COLO829 (cell line): Measurements from ENCODE around the gene PLOD2.

Experiments used
- DNase-seq: peaks from one replicate; pipeline ENCODE4 v3.0.0; 2012; ENCODE audit warnings: low spot score

PLOD2 gene

DNA sequence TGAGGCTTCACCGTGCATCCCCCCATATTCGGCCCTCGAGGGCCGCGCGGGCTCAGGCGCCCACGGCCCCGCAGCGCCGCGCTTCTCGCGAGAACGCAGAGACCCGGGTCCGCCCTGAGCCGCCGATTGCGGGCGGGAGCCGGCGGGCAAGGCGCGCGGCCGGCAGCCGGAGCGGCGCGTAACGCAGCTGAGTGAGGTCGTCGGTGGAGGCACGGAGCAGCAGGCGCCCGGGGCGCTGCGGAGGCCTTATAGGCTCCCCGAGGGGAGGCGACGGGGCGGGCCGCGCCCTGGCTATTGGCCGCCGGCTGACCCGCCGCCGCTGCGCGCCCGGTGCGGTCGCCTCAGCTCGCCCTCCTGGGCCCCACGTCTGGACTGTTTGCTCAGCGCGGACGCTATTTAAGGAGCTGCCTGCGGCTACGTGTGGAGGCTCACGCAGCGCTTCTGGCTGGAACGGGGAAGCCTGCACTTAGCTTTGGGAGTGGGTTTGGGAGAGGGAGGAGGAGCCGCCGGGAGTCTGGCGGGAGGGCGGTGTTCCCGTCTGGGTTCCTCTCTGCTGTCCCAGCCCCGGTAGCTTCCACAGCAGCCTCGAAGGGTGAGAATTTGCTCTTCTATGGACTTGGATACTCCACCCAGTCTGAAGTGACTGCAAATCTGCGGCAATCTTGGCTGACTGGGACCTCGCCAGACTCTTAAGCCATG lies at the start of gene PLOD2:
TSS of gene PLOD2 (minus strand) at position 221 of the 699 bp plus-strand sequence. CDS start at position 26, 195 bp downstream.
- DNase-seq: peak; percentile 54

DNA sequence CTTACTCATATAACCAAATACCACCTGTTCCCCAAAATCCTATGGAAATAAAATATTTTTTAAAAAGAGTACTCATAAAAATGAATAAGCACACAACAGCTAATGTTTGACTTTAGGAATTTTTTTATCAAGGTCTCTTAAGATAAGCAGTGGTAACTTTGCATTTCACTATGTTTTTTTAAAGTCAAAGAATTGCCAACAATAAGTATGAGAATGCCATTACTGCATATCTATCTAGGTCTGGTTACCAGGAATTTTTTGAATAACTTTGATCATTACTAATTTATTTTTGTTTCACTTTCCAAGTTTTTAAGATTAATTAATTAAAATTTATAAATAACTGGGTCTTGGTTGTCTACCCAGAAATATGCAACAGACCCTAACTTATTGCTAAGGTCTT lies 48.4 kb upstream of the PLOD2 start:
- DNase-seq: no peak

DNA sequence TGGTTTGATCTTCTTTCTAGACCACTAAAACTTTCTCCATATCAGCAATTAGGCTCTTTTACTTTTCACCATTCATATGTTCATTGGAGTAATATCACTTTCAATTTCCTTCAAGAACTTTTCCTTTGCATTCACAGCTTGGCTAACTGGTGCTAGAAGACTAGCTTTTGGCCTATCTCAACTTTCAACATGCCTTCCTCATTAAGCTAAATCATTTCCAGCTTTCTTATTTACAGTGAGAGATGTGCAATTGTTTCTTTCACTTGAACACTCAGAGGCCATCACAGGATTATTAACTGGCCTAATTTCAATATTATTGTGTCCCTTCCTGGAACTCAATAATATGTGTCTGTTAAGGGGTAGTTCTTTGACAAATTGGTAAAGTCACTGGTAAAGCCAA lies 42.8 kb upstream of the PLOD2 start:
- DNase-seq: no peak

DNA sequence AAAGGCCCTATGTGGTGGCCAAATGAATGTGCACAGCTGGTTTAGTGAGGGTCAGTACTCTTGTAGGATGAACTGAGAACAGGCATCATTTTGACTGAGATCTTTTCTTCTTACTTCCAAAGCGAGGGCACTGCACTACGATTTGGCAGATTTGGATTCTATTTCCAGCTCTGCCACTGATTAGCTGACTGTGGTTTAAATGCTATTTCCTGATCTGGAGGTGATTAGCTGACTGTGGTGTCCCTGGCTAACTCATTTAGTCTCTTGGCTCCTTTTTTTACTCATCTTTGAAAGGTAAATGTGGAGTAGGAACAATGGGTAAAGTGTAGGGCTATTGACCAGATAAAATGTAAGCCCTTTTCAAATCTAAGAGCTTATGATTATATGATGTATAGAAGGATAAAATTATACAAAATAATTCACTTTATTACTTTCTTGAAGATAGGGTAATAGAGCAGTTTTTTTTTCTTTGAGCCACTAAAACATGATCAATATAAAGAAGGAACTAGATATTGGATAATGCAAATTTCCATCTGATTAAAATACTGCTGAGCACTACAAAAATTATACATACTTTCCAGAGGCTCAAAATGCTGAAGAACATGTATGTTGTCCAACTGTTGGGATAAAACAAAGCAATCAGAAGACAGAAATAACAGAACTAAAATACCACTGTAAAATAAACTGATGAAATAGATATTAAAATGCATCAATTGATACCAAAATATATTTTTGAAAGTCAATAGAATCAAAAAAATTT lies 39.7 kb upstream of the PLOD2 start:
- no peak for DNase-seq

DNA sequence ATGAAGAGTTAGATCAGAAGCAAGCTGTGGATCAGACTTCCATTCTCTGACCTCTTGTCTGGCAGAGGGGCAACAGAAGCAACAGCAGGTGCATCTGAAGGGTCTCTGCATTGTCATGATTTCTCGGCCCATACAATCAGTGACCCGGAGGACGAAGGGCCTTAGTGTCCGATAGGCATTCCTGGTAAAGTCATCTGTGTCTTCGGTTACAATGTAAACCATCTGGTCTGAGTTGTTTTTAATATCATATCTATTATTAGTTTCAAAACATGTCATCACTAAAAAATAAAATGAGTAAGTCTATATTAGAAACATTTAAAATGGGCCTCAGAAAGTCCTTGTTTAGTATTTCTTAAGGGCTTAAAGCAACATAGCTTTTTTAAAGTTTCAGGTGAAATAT lies 38.8 kb upstream of the PLOD2 start:
- DNase-seq: no peak

DNA sequence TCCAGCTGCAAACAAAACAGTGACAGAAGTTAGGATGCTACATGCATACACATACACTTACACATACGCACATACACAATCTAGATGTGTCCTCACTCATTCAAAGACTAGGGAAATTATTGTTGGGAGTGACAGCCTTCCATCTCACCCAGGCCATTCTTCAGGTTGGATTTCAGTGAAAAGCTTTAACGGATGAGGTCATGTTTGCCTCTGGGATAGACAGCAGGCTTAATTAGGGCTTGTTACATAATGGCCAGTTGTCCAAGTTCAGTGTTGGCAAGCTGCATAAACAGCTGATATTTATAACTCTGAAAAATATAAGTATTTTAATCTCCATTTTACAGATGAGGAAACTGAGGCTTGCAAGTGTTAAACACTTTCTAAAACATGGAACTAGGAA lies 35.8 kb upstream of the PLOD2 start:
- DNase-seq: no peak

DNA sequence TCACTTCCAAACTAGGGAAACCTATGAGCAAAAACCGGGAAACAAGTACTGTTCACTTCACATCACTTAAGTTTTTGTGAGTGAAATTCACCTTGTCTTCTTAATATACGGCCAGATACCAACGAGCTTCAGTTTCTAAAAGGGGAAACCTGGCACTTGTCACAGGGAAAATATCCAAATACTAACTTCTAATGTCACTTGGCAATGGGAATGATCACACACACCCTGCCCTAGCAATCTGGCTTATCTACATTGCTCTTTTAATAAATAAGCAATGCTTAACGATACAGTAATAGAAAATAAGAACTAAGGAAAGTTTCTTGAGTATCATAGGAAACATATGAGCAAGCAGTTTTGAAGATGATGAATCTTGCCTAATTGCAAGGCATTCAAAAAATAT lies 34.6 kb upstream of the PLOD2 start:
- DNase-seq: no peak

DNA sequence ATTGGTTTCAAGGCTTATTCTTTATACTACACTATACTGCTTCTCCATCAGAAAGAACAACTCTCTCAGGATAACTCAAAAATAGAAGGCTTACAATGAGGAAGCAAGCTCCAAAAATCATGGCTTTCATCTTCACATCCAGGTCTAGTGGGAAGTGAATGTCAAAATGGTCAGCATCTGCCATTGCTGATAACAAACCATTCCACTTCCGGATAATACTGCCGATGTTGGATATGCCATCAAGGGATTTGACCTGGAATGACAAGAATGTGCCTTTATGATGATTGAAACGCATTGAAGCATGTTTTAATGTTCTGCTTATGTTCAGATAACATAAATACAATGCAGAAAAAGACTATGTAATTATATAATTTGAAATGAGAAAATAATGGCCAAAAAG lies 34.0 kb upstream of the PLOD2 start:
- no peak for DNase-seq

DNA sequence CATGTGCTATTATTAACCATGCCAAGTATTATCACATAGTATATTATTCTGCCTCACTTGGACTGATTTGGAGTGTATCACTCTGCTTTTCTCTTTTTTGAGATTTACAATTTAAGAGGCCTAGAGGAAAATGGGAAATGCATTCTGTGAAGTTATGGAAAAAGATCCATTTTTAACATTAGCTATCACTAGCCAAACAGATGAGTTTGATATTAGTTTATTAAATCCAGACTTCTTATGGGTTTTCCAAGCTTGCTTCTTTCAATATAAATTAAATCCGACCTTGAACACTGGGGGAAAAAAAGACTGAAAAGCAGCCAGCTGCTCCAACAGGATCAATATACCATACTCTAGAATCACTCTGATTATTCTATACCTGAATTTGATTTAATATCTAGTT lies 30.1 kb upstream of the PLOD2 start:
- no peak for DNase-seq

DNA sequence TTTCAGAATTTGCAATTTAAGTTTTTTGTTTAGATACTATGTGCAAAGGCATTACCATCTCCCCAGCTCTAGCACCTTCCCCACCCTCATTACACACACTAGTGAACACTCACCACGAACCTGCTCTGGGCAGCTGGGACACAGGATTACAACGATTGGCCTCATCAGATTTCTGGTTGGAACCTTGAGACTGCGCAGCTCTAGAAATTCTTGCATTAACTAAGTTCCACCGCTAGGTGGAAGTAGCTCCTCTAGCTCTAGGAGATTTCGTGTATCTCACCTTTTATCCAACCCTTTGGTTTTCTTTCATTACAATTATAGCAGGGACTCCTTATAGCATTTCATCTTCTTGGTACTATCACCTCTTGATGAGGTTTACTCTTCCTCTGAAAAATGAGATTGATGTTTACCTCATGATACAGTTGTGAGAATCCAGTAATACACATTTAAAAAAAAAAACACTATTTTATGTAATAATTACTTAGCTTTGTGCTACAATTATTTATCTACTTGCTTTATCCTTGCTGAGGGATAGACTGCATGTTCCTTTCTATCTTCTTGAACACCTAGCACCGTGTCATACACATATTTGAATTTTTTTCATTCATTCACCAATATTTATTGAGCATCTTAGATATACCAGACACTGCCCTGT lies 28.7 kb upstream of the PLOD2 start:
- peak; percentile 86 for DNase-seq

DNA sequence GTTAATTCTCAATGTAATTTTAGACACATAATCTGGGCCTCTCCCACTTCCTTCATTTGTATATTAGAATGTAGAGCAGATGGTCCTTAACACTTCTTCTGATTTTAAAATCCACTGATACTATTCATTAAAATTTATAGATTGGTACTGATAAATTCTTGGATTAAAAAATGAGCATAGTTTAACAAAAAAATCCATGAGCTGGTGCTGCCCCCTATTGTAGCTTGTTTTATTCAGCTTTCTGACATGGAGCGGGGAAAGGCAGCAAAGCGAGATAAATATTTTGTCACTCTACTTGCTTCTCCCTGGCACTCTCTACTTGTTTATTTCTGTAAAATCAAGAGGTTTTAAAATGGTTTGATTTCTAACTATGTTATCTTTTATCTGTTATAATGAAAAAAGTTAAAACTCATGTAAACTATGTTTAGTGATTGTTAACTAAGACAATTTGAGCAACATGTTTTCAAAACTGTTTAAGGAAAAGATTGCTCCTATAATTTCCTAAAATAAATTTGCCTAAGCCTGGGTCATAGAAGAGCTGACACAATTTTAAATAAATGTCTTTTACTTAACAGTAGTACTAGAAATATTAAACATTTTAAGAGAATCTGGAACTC lies 26.5 kb upstream of the PLOD2 start:
- peak; percentile 33 for DNase-seq

DNA sequence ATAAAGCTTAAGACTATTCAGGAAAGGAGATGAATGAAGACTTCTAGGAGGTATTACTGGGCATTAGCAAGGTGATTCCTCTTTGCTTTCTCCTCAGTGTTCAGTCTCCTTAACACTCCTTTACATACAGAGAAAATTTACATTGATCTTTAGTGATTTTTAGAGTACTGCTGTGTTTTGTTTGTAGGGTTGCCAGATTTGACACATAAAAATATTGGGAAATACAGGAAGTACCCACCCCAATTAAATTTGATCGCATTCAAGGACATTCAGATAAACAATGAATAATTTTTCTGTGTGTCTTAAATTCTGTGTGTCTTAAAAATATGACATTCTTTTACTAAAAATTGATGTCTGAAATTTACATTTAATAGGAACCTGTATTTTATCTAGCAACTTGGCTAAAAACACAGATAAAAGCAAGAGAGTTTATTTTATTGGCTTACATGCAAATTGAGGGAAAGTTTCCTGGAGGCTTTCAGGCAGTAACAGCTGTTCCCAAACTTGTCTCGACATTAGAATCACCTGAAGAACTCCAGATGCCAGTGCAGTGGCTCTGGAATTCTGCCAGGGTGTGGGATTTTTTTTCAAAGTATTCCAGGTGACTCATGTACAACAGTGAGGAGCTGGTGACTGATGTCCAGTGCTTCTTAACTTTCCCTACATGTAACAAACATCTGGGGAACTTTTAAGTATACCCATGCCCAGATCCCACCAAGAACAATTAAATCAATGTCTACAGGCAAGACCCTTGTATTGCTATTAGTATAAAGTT lies 23.4 kb upstream of the PLOD2 start:
- DNase-seq: no peak

DNA sequence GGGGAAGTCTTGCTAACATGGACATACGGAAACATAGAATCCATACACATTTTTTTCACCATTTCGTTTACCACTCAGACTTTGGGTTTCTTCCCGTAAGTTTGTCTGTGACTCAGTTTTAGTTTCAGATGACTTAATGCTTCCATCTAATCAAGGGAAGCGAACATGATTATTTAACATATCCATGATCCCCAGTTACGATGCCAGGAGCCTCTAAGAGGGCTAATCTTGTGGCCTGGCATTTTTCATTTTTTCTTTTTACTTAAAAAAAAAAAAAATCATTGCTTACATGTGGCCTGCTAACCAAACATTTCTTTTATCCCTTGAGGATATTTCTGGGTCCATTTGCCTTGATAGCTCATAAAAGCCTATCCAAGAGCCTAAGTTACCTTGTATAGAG lies 20.2 kb upstream of the PLOD2 start:
- no peak for DNase-seq

DNA sequence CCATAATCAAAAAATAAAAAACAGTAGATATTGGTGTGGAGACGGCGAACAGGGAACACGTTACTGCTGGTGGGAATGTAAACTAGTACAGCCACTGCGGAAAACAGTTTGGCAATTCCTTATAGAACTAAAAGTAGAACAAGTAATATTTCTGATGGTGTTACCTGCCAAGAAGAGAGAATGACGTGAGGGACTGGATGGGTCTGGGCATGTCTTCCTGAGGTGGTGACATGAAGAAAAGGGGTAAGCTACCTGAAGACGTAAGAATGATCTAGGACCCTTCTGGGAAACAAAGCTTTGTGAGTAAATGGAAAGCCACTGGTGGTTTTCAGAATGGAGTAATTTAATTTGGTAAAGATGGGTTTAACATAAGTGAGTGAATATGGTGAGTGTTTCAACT lies 19.4 kb upstream of the PLOD2 start:
- DNase-seq: no peak

DNA sequence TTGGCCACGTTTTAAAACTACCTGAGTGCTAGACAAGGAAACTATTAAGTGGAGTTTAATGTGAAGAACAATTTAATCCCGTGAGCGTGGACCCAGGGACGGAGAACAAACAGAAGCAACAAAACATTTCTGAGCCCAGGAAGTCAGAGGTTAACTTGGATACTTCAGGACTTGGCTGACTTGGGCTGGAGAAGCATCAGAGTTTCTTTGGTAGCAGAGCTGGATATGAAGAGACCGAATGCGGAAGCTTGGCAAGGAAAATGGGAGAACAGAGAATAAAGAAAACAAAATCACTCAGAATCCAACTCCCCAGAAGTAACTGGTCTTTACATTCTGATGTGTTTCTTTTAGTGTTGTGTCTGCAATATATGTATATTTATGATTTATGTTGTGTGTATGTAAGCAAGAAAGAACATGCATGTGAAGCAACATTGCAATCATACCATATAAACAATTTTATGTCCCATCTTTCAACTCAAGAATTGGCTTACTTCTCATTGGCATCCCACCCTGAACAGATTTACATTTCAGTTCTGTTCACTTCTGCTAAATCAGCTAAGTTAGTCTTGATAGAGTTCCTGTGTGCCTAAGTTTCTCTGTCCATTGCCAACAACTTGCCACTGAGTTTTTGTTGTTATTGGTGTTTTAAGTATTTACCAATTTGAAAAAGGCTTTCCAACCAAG lies 17.2 kb upstream of the PLOD2 start:
- no peak for DNase-seq

DNA sequence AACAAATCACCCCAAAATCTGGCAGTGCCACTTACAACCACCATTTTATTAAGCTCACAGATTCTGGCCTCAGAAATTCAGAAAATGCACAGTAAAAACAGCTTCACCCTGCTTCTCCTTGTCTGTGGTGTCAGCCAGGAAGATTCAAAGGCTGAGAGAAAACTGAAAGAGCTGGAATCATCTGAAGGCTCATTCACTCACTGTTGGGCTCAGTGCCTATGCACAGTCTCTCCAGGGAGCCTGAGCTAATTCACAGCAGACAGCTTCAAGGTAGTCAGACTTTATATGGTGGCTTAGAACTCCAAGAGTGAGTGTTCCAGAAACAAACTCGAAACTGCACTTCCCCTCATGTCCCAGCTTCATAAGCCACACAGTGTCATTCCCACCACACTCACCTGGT lies 16.5 kb upstream of the PLOD2 start:
- no peak for DNase-seq

DNA sequence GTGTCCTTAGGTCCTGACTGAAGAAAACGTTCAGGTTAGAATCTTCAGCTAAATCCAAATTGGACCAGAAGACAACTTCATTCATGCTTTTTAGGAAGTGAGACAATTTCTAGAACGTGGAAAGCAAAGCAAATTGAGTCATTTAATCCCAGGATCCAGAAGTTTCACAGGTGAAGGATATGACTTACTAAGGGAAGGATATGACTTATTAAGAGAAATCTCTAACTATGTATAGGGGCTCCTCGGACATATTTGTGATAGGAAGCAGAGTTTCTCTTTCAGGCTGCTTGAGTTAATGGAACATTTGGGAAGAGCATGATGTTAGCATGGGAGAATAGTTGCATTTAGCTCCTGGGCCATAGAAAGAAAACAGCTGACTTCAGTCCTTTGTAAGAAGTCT lies 16.1 kb upstream of the PLOD2 start:
- no peak for DNase-seq

DNA sequence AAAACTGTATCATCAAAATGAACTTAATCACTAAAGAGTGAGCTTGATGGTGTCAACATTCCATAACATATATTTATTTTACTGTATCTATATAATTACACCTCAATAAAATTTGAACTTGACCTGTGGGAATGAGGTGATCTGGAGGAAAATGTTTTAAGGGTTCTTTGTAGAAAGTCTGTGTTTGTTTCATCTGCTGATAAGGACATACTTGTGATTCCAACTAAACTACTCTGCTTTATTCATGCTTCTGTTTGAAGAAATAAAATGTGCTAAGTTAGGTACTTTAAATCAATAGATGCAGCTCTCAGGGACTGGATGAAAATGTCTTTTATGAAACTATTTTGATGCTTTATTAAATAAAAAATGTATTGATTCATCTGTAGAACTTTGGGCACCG lies 11.6 kb upstream of the PLOD2 start:
- peak; percentile 23 for DNase-seq

DNA sequence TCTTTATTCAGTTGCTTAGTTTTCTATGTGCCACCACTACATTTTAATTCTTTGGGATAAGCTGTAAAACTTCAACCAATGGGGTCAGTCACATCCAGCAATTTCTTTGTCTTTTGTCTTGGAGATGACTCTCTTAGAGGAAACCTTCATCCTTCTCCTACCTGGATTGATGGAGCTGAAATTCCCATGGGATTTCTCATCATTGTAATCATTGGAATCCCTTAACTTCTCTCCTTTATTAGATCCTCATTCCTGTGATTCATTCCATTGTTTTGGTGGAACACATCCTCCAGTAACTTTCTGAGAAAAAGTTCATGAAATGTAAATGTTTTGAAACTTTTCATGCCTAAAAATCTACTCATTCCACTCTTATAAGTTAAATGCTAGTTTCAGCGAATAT lies 9.6 kb upstream of the PLOD2 start:
- no peak for DNase-seq

DNA sequence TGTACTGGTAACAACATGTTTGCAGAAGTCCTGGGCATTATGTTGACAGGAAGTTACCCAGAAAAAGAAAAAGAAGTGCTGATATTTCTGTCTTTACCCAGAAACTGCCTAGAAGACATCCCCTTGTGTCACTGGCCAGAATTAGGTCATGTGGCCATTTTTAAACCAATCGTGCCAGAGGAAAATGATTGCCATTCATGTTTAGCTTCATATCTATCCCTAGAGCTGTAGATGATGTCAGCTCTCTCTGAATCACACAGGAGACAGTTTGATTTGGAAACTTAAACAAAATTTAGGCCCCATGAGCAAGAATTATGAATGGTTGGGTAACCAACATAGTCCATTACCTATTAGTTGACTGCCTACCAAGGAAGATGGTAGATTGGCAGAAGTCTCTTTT lies 8.9 kb upstream of the PLOD2 start:
- DNase-seq: no peak

DNA sequence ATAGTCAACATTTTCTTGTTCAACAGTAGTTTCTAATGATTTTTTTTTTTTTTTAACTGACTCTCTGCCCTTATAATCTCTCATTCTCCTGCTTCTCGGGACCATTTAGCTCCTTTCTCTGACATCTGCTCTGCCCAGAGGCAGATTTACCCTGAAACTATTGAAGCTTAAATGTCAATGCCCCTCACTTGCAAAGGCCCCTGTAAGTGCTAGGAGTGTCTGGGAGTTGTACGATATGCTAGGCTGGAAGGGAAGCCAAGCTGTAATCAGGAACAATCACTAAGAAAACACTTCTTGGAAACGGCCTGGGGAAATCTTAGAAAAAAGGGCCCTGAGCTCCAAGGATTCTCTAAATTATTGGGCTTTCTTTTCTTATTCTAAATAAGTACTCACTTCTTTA lies 5.8 kb upstream of the PLOD2 start:
- DNase-seq: no peak

DNA sequence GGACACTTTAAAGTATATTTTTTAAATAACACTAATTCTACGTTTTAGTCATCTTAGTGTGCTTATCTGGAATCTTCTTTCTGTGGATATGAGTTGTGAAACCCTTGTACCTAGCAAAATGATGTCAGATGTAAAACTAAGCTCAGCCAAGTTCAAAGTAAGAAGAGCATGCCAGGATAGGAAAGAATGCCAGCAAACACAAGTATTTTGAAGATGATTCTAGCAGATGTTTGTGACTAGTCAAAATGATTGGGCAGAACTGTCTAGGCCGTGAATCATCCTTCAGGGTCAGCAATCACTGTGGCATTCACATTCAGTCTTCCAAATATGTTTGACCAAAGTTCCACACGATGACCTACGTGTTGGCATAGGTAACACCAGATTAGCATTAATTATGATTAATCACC lies 5.4 kb upstream of the PLOD2 start:
- DNase-seq: no peak
